ENCODE results near the gene PRX.

GRCh38 chr19:40383668-40384248 is 29.4 kb downstream of the PRX start:
- TF ChIP-seq, protein P1, sequence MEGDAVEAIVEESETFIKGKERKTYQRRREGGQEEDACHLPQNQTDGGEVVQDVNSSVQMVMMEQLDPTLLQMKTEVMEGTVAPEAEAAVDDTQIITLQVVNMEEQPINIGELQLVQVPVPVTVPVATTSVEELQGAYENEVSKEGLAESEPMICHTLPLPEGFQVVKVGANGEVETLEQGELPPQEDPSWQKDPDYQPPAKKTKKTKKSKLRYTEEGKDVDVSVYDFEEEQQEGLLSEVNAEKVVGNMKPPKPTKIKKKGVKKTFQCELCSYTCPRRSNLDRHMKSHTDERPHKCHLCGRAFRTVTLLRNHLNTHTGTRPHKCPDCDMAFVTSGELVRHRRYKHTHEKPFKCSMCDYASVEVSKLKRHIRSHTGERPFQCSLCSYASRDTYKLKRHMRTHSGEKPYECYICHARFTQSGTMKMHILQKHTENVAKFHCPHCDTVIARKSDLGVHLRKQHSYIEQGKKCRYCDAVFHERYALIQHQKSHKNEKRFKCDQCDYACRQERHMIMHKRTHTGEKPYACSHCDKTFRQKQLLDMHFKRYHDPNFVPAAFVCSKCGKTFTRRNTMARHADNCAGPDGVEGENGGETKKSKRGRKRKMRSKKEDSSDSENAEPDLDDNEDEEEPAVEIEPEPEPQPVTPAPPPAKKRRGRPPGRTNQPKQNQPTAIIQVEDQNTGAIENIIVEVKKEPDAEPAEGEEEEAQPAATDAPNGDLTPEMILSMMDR (conservative IDR thresholded peaks at IDR 0.05; ENCODE audit: low read depth, low read length): no peak
- TF ChIP-seq EZH2phosphoT487 (IDR thresholded peaks at IDR 0.05; ENCODE audit: borderline replicate concordance, low read length): no peak
